ENCODE results near the gene MAP2.

GRCh38 chr2:209441541-209441940 lies 17.7 kb downstream of the MAP2 start:
- TF ChIP-seq CTCF (optimal IDR thresholded peaks at IDR 0.05 in 1 of 3, IDR thresholded peaks at IDR 0.05 in 1 of 3, conservative IDR thresholded peaks at IDR 0.05 in 1 of 3; ENCODE audit: extremely low read depth in 1 of 3, insufficient read depth in 2 of 3, low read length in 3 of 3) (no peak), EZH2 (IDR thresholded peaks at IDR 0.05; ENCODE audit: low read length) (no peak)
